ENCODE measurements around the gene GULP1.
"Not testable (repeated sequence)": the region's sequence is repeated elsewhere in the genome, so short reads cannot be mapped to it uniquely, and the experiment has no call there.

Gene GULP1

DNA sequence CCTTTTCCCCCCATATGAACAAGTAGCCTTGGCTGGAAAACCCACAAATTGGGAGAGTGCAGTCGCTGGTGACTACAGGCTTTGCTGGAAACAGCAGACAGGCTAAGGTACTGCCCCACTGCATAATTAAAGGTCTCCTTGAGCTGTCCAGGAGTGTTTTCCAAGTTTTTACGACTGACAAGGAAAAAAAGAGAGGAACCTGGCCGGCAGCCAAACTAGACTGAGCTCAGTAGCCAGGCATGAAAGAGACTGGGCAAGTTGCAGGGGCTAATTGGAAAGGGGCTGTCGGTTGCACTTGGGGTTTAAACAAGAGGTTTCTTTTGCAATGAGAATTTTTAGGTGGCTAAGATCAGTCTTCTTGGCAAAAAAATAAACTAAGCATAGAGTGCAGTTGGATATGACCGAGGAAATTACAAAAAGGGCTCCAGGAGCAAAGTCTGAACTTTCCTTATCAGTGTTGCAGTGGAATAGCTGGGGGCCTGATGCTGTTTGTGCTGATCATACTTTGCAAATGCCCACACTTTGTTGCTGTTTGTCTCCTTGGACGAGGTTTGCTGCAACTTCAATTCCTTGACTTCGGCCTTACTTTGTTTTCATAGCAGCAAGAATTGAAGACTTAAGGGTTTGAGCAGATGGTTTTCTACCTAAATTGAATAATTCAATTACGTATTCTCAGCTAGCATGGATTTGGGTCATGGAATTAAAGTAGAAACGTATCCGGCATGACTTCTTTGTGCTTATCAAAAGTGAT lies 2.1 kb downstream of the GULP1 start:
- DNase-seq = no peak

DNA sequence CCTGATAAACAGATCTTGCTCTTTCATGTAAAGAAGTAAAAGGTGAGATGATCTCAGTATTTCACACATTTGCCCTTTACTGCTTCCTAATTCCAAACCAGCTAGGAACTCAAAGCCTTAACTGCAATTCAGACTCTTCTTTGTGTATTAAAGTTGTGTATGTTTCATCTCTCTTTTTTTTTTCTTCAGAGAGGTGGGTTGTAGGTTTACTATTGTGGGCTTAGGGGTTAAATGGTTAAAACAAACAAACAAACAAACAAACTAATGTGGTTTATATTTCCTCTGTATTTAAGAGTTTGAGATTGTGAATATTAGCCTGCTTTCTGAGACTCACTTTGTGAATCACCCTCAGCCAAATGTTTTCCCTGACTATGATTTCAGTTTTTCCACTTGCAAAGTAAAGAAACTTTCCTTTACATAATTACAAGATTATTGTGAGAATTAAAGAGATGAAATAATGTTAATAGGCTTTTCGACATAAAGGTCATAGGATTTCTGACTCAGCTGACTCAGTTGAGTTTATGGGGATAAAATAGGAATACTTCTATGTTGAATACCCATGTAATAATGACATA lies 2.8 kb downstream of the GULP1 start:
- DNase-seq = no peak

- no peak for DNase-seq
Observed at GRCh38 chr2:188295067-188295685, 3.5 kb downstream of the GULP1 start.

GRCh38 chr2:188297978-188298377 lies 6.3 kb downstream of the GULP1 start:
- DNase-seq = no peak

GRCh38 chr2:188298937-188299371 lies 7.3 kb downstream of the GULP1 start:
- DNase-seq = not testable (repeated sequence)

- DNase-seq = no peak
Observed at GRCh38 chr2:188303363-188304031, 11.8 kb downstream of the GULP1 start.

DNA sequence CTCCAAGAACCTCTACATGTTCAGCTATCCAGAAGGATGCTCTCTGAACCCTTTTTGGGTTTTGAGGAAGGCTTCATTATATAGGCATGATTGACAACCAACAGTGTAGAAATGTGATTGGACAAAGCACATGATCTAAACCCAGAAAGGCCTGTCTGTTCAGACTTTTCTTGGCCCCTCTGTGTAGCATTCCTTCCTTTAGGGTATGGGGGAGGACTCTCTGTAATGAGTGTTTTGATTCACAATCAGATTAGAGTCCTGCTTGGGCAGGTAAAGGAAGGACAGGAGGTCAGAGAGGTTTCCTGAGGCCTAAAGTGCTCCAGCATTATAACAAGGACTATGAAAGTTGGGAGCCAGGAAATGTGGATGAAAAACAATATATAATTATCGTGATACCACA lies 13.6 kb downstream of the GULP1 start:
- DNase-seq = no peak

DNA sequence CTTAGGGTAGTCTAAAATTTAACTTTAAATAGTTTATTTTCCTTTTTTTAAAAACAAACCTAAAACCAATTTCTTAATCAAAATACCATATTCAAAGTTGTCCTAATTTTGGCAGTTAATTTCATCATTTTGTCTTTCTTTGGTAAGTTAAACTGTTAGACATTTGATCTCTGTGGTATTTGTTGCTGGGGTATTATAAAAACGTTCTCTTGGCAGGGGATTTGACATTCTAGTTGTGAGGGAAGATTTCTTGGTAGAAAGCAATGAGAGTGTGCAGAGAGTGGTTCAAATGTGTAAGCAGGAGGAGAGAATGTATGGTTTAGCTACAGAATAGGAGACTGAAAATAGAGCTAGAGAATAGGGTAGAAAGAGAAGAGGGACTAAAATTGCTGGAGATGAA lies 14.6 kb downstream of the GULP1 start:
- no peak for DNase-seq

- DNase-seq = no peak
Observed at GRCh38 chr2:188307850-188308283, 16.2 kb downstream of the GULP1 start.

- no peak for DNase-seq
Observed at GRCh38 chr2:188308483-188308882, 16.8 kb downstream of the GULP1 start.

DNA sequence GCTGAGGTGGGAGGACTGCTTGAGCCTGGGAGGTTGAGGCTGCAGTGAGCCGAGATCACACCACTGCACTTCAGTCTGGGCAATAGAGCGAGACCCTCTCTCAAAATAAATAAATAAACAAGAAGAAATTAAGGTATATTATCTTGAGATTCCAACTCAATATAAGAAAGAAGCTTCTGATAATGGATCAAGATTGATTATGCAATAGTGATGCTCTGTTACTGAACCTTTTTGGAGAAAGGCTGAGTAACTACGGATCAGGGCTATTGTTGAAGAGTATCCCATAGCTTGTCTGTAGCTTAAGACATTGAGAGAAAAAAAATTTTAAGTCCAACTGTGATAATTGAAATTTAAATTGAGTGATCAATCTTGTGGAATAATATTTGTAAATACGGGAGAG lies 17.7 kb downstream of the GULP1 start:
- DNase-seq = no peak

DNA sequence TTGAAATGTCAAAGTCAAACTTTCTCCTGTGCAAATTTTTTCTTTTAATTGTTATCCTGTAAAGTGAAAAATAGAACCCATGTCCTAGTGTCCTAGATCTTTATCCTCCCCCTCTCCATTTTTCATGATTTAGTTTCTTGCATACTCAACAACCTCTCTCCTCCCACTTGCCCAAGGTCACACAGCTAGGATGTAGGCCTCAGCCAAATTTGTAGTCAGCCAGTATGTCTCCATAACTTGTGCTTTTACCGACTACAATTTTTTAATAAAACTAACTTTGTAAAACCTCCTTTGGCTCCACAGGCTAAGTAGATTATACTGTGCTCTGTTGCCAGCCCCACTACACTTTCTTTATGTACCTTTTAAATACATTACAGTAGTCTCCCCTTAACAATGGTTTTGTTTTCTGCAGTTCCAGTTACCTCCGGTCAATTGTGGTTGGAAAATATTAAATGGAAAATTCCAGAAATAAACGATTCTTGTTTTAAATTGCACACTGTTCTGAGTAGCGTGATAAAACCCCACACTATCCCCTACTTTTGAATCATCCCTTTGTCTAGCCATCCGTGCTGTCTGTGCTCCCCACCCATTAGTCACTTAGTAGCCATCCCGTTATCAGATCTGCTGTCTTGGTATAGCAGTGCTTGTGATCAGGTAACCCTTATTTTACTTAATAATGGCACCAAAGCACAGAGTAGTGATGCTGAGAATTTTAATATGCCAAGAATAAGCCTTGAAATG lies 22.8 kb downstream of the GULP1 start:
- DNase-seq = no peak

DNA sequence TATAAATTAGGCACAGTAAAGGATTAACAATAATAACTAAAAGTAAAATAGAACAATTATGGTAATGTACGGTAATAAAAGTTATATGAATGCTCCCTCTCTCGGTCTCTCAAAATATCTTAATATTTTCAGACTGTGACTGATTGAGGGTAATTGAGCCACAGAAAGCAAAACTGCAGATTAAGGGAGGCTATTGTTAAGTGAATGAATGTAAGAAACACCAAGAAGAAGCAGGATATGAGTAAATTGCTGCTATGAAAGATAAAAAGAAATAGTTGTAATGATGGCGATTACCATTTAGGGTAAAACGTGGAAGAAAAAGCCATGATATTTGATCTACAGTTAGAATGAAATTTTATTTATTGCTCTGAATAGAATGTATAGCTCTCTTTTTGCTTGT lies 24.1 kb downstream of the GULP1 start:
- no peak for DNase-seq

DNA sequence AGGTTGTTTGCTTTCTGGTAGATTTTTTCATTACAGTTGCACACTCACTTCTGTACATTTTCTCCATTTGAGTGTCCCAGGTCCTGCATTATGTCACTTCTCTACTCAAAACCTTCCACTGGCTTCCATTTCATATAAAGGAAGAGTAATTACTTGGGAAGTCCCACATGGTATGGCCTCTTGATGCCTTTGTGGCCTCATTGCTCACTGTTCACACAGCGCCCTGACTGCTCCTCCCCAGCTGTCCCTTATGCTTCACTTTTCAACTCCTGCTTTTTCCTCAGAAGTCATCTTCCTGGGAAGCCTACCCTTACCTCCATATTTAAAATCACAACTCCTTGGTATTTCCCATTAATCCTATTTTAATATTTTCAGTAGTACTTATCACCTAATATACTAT lies 24.7 kb downstream of the GULP1 start:
- DNase-seq = no peak

- no peak for DNase-seq
Observed at GRCh38 chr2:188316791-188317423, 25.2 kb downstream of the GULP1 start.

- DNase-seq = no peak
Observed at GRCh38 chr2:188318161-188318749, 26.6 kb downstream of the GULP1 start.

GRCh38 chr2:188319838-188320237 lies 28.2 kb downstream of the GULP1 start:
- no peak for DNase-seq

GRCh38 chr2:188320861-188321260 lies 29.2 kb downstream of the GULP1 start:
- DNase-seq = no peak

DNA sequence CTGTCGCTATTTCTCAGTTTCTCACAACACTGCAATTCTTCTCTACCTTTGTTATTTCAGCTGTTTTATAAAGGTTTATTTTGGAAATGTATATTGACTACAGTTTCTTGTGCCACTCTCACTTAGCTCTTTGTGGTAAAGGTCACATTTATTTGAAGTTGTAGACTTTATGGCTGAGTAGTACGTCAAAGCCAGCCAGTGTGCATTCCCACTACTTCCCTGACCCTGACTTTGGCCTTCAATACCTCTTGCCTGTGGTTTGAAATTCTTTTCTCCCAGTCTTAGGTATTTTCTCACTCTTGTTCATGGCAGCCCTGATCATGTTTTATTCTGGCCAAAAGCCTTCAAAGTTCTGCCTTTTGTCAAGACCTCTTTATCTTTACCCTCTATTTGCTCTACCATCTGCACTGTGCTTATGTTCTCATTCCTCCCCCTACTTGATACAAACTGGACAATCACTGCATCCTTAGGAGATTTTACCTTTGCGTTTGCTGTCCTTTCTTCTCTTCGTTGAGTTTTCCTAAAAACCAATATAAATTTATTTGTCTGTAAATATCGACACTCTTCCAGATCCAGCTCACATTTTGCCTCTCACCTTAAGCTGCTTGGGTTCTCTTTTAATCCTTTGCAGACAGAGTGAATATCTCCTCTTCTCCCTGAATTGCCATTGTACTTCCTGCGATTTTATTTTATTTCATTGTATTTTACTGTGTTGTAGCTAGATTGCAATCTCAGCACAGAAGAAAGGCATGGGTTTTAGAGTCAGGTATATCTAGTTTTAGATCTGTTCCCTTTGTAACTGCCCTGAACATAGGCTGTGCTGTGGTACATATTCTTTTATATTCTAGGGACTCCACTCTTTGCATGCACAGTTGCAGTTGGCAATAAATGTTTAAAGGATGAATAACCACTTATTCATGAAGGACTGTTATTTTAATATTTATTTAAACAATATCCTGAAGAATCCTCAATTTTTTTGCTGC lies 31.2 kb downstream of the GULP1 start:
- no peak for DNase-seq

- DNase-seq = no peak
Observed at GRCh38 chr2:188324067-188324466, 32.4 kb downstream of the GULP1 start.

- DNase-seq = no peak
Observed at GRCh38 chr2:188326290-188326668, 34.6 kb downstream of the GULP1 start.

Measured in activated CD4-positive, CD25-positive, alpha-beta regulatory T cell (primary cell).